ENCODE measurements around the gene PCGF5.

The PCGF5 gene

GRCh38 chr10:91196268-91197048 lies 24.0 kb upstream of the PCGF5 start:
- no peak overlapping the region for H3K4me3 ChIP-seq (ENCODE audit: low read length)
- no peaks in the 10 kb centered on the region for H3K9me3 ChIP-seq (ENCODE audit: insufficient read depth, low read depth, low read length)
- no peak overlapping the region for H3K9ac ChIP-seq (ENCODE audit: low read depth, low read length)
- no peaks in the 10 kb centered on the region for H3K36me3 ChIP-seq (ENCODE audit: insufficient read depth, low read depth, low read length)
- H3K27ac ChIP-seq (ENCODE audit: low read length): no peak overlapping the region
- no peaks in the 10 kb centered on the region for H3K27me3 ChIP-seq (ENCODE audit: insufficient read depth, low read length)
- no peaks in the 10 kb centered on the region for H3K4me1 ChIP-seq (ENCODE audit: insufficient read depth, low read length)

- H3K4me1 ChIP-seq (ENCODE audit: insufficient read depth, low read length): no peaks in the 10 kb centered on the region
- no peak overlapping the region for H3K27ac ChIP-seq (ENCODE audit: low read length)
- H3K36me3 ChIP-seq (ENCODE audit: insufficient read depth, low read depth, low read length): no peaks in the 10 kb centered on the region
- H3K4me3 ChIP-seq (ENCODE audit: low read length): no peak overlapping the region
- no peaks in the 10 kb centered on the region for H3K9me3 ChIP-seq (ENCODE audit: insufficient read depth, low read depth, low read length)
- H3K9ac ChIP-seq (ENCODE audit: low read depth, low read length): no peak overlapping the region
- no peaks in the 10 kb centered on the region for H3K27me3 ChIP-seq (ENCODE audit: insufficient read depth, low read length)
These were observed 23.3 kb upstream of the PCGF5 start for GRCh38 chr10:91197127-91197526.

GRCh38 chr10:91198781-91199180 lies 21.7 kb upstream of the PCGF5 start:
- Histone ChIP-seq H3K36me3 (ENCODE audit: insufficient read depth, low read depth, low read length) (no peaks in the 10 kb centered on the region), H3K4me3 (ENCODE audit: low read length) (no peak overlapping the region), H3K27me3 (ENCODE audit: insufficient read depth, low read length) (no peaks in the 10 kb centered on the region), H3K4me1 (ENCODE audit: insufficient read depth, low read length) (no peaks in the 10 kb centered on the region), H3K9ac (ENCODE audit: low read depth, low read length) (no peak overlapping the region), H3K9me3 (ENCODE audit: insufficient read depth, low read depth, low read length) (no peaks in the 10 kb centered on the region), H3K27ac (ENCODE audit: low read length) (no peak overlapping the region)

GRCh38 chr10:91200314-91201212 lies 19.9 kb upstream of the PCGF5 start:
- Histone ChIP-seq H3K36me3 (ENCODE audit: insufficient read depth, low read depth, low read length) (no peaks in the 10 kb centered on the region), H3K27ac (ENCODE audit: low read length) (no peak overlapping the region), H3K27me3 (ENCODE audit: insufficient read depth, low read length) (no peaks in the 10 kb centered on the region), H3K9ac (ENCODE audit: low read depth, low read length) (no peak overlapping the region), H3K4me1 (ENCODE audit: insufficient read depth, low read length) (no peaks in the 10 kb centered on the region; the same call in 1 of the 2 replicates), H3K9me3 (ENCODE audit: insufficient read depth, low read depth, low read length) (no peaks in the 10 kb centered on the region), H3K4me3 (ENCODE audit: low read length) (no peak overlapping the region)

DNA sequence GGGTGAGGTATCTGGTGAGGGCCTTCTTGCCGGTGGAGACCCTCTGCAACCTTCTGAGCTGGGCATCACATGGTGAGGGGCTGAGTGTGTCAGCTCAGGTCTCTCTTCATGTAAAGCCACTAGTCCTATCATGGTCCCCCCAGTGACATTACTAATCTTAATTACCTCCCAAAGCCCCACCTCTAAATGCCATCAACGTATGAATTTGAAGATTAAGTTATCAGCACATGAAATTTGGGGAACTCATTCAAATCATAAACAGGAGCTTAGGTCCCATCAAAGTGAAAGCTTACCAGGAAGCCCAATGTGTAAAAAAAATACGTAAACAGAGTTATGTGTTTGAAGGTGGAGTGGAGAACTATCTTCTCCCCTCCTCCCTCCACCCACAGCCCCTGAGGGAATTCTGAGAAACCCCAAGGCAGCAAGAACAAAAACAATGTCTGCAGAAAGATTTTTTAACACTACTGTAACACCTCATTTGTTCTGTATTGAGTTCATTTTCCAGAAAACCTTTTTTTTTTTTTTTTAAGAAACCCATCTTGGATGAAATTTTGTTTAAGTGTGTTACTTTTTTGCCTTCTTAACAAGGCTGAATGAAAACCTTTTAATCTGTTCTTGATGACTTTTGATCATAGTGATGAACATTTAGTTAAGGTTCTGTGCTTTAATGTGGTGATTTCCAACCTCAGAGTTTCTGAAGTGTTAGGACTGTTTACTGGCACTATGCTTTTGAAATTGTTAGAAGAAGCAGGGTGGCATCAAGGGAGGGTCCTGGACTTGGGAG lies 19.1 kb upstream of the PCGF5 start:
- Histone ChIP-seq H3K9ac (ENCODE audit: low read depth, low read length) (no peak overlapping the region), H3K4me3 (ENCODE audit: low read length) (no peak overlapping the region), H3K27me3 (ENCODE audit: insufficient read depth, low read length) (no peaks in the 10 kb centered on the region), H3K4me1 (ENCODE audit: insufficient read depth, low read length) (no peaks in the 10 kb centered on the region; the same call in 1 of the 2 replicates), H3K9me3 (ENCODE audit: insufficient read depth, low read depth, low read length) (no peaks in the 10 kb centered on the region), H3K36me3 (ENCODE audit: insufficient read depth, low read depth, low read length) (no peaks in the 10 kb centered on the region), H3K27ac (ENCODE audit: low read length) (no peak overlapping the region)

DNA sequence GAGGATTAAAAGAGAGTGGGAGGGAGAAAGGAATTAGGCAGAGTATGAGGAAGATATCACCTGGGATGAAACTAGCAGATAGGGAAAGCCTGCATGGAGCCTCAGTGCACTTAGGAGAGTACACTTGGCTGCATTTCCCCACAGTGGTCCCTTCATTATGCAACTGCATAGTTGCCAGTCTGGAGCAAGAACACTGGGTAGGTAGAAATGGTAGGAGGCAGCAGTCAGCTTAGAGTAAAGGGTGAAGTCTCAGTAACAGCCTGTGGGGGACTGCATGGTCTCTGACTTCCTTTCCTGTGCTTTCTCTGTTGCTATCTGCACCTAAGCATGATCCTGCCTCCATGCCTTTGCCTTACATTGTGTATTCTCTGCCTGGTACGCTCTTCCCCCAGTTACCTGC lies 14.0 kb upstream of the PCGF5 start:
- H3K27ac ChIP-seq (ENCODE audit: low read length): no peak overlapping the region
- no peaks in the 10 kb centered on the region for H3K9me3 ChIP-seq (ENCODE audit: insufficient read depth, low read depth, low read length)
- no peaks in the 10 kb centered on the region for H3K36me3 ChIP-seq (ENCODE audit: insufficient read depth, low read depth, low read length)
- H3K27me3 ChIP-seq (ENCODE audit: insufficient read depth, low read length): no peaks in the 10 kb centered on the region
- H3K4me3 ChIP-seq (ENCODE audit: low read length): no peak overlapping the region
- H3K9ac ChIP-seq (ENCODE audit: low read depth, low read length): no peak overlapping the region
- H3K4me1 ChIP-seq (ENCODE audit: insufficient read depth, low read length): no peaks in the 10 kb centered on the region; the same call in 1 of the 2 replicates

DNA sequence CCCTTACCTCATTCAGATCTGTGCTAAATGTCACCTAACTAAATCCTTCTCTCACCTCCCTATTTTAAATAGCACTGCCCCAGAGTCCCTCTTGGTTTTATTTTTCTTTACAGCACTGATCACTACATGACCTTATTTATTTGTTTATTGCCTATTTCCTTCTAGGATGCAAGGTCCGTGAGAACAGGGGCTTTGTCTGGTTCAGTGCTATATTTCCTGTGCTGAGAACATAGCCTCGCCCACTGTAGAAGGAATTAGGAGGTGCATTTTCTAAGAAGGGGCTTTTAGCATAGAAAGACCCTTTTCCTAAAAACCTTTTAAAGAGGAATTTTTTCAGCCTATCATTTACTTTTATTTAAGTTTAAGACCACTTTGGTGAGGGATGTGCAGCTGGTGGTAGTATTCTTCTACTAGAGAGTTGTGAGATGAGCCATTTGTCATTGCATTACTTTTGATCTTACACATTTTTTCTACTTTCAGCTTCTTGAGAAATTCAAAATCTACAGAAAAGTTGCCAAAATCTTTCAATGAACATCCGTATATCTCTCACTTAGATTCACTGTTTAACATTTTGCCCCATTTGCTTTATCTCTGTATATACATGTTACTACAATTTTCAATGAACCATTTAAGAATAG lies 13.5 kb upstream of the PCGF5 start:
- H3K9me3 ChIP-seq (ENCODE audit: insufficient read depth, low read depth, low read length): no peaks in the 10 kb centered on the region
- no peak overlapping the region for H3K27ac ChIP-seq (ENCODE audit: low read length)
- no peaks in the 10 kb centered on the region for H3K36me3 ChIP-seq (ENCODE audit: insufficient read depth, low read depth, low read length)
- no peaks in the 10 kb centered on the region; the same call in 1 of the 2 replicates for H3K4me1 ChIP-seq (ENCODE audit: insufficient read depth, low read length)
- H3K4me3 ChIP-seq (ENCODE audit: low read length): no peak overlapping the region
- H3K9ac ChIP-seq (ENCODE audit: low read depth, low read length): no peak overlapping the region
- no peaks in the 10 kb centered on the region; the same call in 1 of the 2 replicates for H3K27me3 ChIP-seq (ENCODE audit: insufficient read depth, low read length)

DNA sequence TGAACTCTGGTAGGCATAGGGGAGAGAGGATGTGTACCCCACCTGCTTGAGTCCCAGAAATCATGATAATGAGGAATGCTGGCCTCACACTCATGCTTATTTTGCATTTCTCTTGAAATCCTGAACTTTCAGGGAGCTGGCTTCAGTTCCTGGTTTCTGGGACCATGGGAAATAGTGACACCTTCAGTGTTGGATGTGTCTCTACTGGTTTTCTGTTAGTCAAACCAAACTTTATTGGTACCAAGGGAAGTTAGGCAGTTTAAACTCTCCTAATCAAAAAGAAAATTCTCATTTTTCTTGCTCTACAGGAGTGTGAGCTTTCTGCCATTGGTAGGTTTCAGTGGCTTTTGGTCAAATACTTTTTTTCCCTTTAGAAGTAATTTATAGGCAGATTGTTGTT lies 11.8 kb upstream of the PCGF5 start:
- H3K4me3 ChIP-seq (ENCODE audit: low read length): no peak overlapping the region
- no peaks in the 10 kb centered on the region; the same call in 1 of the 2 replicates for H3K27me3 ChIP-seq (ENCODE audit: insufficient read depth, low read length)
- no peaks in the 10 kb centered on the region; the same call in 1 of the 2 replicates for H3K4me1 ChIP-seq (ENCODE audit: insufficient read depth, low read length)
- H3K36me3 ChIP-seq (ENCODE audit: insufficient read depth, low read depth, low read length): no peaks in the 10 kb centered on the region
- no peak overlapping the region for H3K27ac ChIP-seq (ENCODE audit: low read length)
- no peaks in the 10 kb centered on the region for H3K9me3 ChIP-seq (ENCODE audit: insufficient read depth, low read depth, low read length)
- no peak overlapping the region for H3K9ac ChIP-seq (ENCODE audit: low read depth, low read length)

- Histone ChIP-seq H3K9ac (ENCODE audit: low read depth, low read length) (no peak overlapping the region), H3K36me3 (ENCODE audit: insufficient read depth, low read depth, low read length) (no peaks in the 10 kb centered on the region), H3K4me1 (ENCODE audit: insufficient read depth, low read length) (no peaks in the 10 kb centered on the region; the same call in 1 of the 2 replicates), H3K4me3 (ENCODE audit: low read length) (no peak overlapping the region), H3K27ac (ENCODE audit: low read length) (no peak overlapping the region), H3K27me3 (ENCODE audit: insufficient read depth, low read length) (no peaks in the 10 kb centered on the region; the same call in 1 of the 2 replicates), H3K9me3 (ENCODE audit: insufficient read depth, low read depth, low read length) (no peaks in the 10 kb centered on the region)
These were observed 10.4 kb upstream of the PCGF5 start for GRCh38 chr10:91210014-91210413.

- no peak overlapping the region for H3K9ac ChIP-seq (ENCODE audit: low read depth, low read length)
- H3K27ac ChIP-seq (ENCODE audit: low read length): no peak overlapping the region
- H3K4me3 ChIP-seq (ENCODE audit: low read length): no peak overlapping the region
- no peaks in the 10 kb centered on the region for H3K4me1 ChIP-seq (ENCODE audit: insufficient read depth, low read length)
- H3K27me3 ChIP-seq (ENCODE audit: insufficient read depth, low read length): no peaks in the 10 kb centered on the region; the same call in 1 of the 2 replicates
- no peaks in the 10 kb centered on the region for H3K36me3 ChIP-seq (ENCODE audit: insufficient read depth, low read depth, low read length)
- no peaks in the 10 kb centered on the region for H3K9me3 ChIP-seq (ENCODE audit: insufficient read depth, low read depth, low read length)
These were observed 10.0 kb upstream of the PCGF5 start for GRCh38 chr10:91210435-91210834.

- H3K4me1 ChIP-seq (ENCODE audit: insufficient read depth, low read length): no peaks in the 10 kb centered on the region
- no peak overlapping the region for H3K9ac ChIP-seq (ENCODE audit: low read depth, low read length)
- H3K27me3 ChIP-seq (ENCODE audit: insufficient read depth, low read length): no peaks in the 10 kb centered on the region; the same call in 1 of the 2 replicates
- no peak overlapping the region for H3K4me3 ChIP-seq (ENCODE audit: low read length)
- no peaks in the 10 kb centered on the region for H3K36me3 ChIP-seq (ENCODE audit: insufficient read depth, low read depth, low read length)
- H3K9me3 ChIP-seq (ENCODE audit: insufficient read depth, low read depth, low read length): no peaks in the 10 kb centered on the region
- no peak overlapping the region for H3K27ac ChIP-seq (ENCODE audit: low read length)
These were observed 8.8 kb upstream of the PCGF5 start for GRCh38 chr10:91211675-91212074.

Measured in iPS-20b (cell line).